ENCODE measurements around the gene NTRK3.

GRCh38 chr15:88040516-88040915, 216.0 kb downstream of the NTRK3 start:
- TF ChIP-seq CTCF (IDR thresholded peaks at IDR 0.05) (no peak), POLR2A (IDR thresholded peaks at IDR 0.05) (no peak)

Measured in testis (tissue), 2 donors.